ENCODE measurements around the gene MAP4K1.

Gene MAP4K1

GRCh38 chr19:38617764-38618589, at the start of gene MAP4K1:
Gene MAP4K1, minus strand, starts transcription at chr19:38617953. Its CDS starts 58 bp downstream, at chr19:38617895.
- no peak for DNase-seq (ENCODE audit: low spot score)

- DNase-seq (ENCODE audit: low spot score), result no peak
Observed at GRCh38 chr19:38666663-38667511, 49.1 kb upstream of the MAP4K1 start.

- peak; percentile 74 for DNase-seq (ENCODE audit: low spot score)
Observed at GRCh38 chr19:38665950-38666662, 48.4 kb upstream of the MAP4K1 start.

- DNase-seq (ENCODE audit: low spot score), result no peak
Observed at GRCh38 chr19:38665219-38665931, 47.6 kb upstream of the MAP4K1 start.

- no peak for DNase-seq (ENCODE audit: low spot score)
Observed at GRCh38 chr19:38664503-38665211, 46.9 kb upstream of the MAP4K1 start.

- no peak for DNase-seq (ENCODE audit: low spot score)
Observed at GRCh38 chr19:38663957-38664502, 46.3 kb upstream of the MAP4K1 start.

GRCh38 chr19:38663156-38663651, 45.5 kb upstream of the MAP4K1 start:
- no peak for DNase-seq (ENCODE audit: low spot score)

GRCh38 chr19:38662537-38663155, 44.9 kb upstream of the MAP4K1 start:
- no peak for DNase-seq (ENCODE audit: low spot score)

- DNase-seq (ENCODE audit: low spot score), result no peak
Observed at GRCh38 chr19:38661996-38662395, 44.2 kb upstream of the MAP4K1 start.

GRCh38 chr19:38661136-38661535, 43.4 kb upstream of the MAP4K1 start:
- DNase-seq (ENCODE audit: low spot score), result no peak

GRCh38 chr19:38660724-38661123, 43.0 kb upstream of the MAP4K1 start:
- no peak for DNase-seq (ENCODE audit: low spot score)

- no peak for DNase-seq (ENCODE audit: low spot score)
Observed at GRCh38 chr19:38658462-38659306, 40.9 kb upstream of the MAP4K1 start.

- no peak for DNase-seq (ENCODE audit: low spot score)
Observed at GRCh38 chr19:38657633-38658222, 40.0 kb upstream of the MAP4K1 start.

GRCh38 chr19:38656171-38656981, 38.6 kb upstream of the MAP4K1 start:
- DNase-seq (ENCODE audit: low spot score), result no peak

- DNase-seq (ENCODE audit: low spot score), result no peak
Observed at GRCh38 chr19:38655148-38655824, 37.5 kb upstream of the MAP4K1 start.

GRCh38 chr19:38654628-38655055, 36.9 kb upstream of the MAP4K1 start:
- DNase-seq (ENCODE audit: low spot score), result no peak

GRCh38 chr19:38653028-38653571, 35.3 kb upstream of the MAP4K1 start:
- DNase-seq (ENCODE audit: low spot score), result no peak
